GM18520 (cell line): ENCODE results near the gene MYO15B.

Experiments
- ATAC-seq: cut with Tn5 transposase; IDR thresholded peaks from one replicate; pipeline ENCODE4 v1.9.1; 2021; ENCODE audit not compliant: unreplicated experiment

Gene MYO15B

GRCh38 chr17:75622771-75623273 is 35.2 kb downstream of the MYO15B start:
- no peak for ATAC-seq

- no peak for ATAC-seq
These were observed 35.8 kb downstream of the MYO15B start for GRCh38 chr17:75623386-75623785.

DNA sequence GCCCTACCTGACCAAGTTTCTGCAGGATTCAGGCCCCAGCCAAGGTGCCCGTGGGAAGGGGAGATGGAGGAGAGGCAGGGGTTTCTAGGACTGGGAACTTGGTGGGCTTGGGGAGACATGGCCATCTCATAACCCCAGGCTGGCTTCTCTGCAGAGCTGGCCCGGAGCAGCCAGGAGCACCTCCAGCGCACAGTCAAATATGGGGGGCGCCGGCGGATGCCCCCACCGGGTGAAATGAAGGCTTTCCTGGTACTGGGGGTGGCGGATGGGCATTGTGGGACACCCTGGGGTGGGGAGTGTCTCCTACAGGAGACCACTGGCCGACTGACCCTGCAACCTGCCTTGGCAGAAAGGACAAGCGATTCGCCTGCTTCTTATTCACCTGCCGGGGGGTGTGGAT is 36.4 kb downstream of the MYO15B start:
- ATAC-seq, result no peak

GRCh38 chr17:75624714-75625345 is 37.2 kb downstream of the MYO15B start:
- ATAC-seq, result no peak

DNA sequence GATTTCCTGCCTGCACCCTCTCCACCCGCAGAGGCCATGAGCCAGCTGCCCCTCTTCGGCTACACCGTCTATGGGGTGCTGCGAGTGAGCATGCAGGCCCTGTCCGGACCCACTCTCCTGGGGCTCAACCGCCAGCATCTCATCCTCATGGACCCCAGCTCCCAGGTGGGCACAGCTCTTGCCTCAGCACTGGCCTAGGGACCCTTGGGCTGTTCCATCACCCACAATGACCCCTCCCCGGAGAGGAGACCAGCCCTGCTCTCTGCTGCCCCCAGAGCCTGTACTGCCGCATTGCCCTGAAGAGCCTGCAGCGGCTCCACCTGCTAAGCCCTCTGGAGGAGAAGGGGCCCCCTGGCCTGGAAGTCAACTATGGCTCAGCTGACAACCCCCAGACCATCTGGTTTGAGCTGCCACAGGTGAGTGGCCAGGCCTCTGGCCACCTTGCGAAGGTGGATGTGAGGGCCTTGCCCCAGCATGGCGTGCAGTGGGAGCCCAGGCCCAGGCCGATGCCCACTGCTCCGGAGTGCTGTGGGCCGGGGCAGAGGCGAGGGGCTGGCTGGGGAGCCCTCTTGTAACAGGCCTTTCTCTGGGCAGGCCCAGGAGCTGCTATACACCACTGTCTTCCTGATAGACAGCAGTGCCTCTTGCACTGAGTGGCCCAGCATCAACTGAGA is 38.4 kb downstream of the MYO15B start:
- ATAC-seq, result no peak

DNA sequence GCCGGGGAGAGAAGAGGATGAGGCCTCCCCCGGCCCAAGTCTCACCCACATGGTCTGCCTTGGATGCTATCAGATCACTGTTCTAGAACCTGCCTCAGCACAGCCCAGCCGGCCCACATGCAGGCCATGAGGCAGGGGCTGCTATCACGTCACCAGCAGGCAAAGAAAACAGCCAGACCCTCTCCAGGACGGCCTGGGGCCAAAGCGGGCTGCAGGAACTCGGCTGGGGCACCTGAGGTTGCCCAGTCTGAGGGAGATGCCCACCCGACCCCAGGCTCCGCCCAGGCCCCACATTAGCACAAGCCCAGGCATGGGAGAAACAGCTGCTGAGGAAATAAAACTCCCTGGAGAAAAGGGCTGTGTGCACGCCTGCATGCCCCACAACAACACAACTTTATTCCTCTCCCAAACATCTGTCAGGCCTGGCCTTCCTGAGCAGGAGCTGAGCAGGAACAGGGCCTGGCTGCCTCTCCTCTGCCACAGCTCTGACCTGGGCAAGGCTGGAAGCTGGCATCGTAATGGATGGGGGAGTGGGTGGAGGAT is 39.0 kb downstream of the MYO15B start:
- ATAC-seq, result no peak

DNA sequence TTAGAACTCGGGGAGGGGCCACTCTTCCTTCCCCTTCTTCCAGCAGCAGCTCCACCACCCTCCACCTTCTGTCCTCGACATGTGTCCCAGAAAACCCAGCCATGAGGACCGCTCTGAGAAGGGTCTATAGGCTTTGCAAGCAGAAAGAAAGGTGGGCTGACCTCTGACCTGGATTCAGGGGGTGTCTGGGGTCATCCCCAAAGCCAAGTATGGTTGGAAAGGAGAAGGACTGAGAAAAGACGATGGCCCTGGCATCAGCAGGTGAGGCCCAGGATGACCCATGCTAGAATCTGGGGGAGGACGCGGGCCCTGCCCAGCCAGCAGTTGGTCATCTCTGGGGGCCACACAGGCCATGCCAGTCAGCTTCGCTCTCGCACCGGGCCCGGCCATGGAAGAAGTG is 39.5 kb downstream of the MYO15B start:
- no peak for ATAC-seq

DNA sequence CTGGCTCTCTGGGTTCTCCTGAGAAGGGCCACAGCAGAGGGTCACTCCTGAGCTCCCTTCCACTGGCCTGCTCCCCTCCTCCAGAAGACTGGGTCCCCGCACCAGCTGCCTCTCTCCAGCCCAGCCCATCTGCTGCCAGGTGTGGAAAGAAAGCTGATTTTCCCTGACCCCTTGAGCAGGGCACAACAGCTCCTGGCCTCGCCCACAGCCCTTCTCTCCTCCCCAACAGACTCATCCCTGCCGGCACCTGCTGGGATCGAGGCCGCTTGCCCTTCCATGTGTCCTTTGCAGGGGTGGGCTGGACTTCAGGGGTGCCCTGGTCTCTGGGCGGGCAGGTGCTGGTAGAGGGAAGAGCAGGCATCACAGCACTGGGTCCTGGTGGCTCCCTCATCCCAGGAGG is 40.8 kb downstream of the MYO15B start:
- no peak for ATAC-seq

DNA sequence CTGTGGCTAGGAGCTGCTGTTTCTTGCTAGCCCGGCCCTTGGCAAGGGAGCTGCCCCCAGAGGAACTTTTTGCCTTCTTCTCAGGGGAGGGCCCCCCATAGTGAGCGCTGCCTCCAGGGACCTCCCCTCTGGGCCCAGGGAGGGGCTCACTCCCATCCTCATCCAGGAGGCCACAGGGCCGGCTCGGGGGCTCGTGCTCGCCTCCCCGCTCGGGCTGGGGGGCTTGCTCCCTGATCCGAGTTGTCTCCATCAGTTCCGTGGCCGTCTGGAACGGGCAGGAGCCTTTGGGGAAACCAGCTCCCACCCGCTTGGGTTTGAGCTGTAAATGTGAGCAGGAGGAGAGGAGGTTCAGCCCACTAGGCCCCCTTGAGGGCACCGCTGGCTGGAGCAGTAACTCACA is 41.6 kb downstream of the MYO15B start:
- no peak for ATAC-seq

DNA sequence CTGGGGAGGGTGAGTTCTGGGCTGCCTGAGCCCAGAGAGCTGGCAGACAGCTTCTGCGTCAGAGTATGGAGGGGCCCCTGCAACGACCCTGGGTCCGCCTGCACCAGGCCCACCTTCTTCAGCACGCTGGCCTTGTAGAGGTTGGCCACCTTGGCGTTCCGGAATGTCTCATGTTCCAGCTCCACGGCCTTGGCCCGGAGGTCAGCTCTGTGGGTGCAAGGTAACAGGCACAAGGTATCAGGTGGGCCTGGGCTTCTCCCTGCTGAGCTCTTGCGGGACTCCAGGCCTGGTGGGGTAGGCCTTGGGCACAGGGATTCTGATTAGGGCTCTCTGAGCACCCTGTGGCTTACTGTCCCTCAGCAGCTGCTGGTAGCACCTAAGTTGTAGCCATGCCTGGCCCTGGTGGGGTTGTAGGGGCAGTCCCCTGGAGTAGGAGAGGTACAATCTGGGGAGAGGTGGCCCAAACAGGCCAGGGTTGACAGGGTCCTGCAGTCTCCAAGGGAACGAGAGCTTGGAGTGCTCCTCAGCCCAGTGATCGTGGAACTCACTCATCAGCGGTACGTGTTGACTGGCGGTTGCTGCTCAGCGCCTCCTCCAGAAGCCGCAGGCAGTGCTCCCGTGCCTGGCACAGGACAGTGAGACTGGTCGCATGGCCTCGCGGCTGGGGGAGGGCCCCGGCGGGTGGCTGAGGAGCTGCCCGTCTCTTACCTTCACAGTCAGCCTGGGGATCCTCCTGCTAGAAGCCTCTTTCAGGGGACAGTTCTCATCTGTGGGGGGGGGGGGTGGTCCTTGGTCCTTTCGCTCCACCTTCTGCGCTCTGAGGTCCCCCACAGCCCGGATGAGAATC is 42.7 kb downstream of the MYO15B start:
- ATAC-seq, result no peak

DNA sequence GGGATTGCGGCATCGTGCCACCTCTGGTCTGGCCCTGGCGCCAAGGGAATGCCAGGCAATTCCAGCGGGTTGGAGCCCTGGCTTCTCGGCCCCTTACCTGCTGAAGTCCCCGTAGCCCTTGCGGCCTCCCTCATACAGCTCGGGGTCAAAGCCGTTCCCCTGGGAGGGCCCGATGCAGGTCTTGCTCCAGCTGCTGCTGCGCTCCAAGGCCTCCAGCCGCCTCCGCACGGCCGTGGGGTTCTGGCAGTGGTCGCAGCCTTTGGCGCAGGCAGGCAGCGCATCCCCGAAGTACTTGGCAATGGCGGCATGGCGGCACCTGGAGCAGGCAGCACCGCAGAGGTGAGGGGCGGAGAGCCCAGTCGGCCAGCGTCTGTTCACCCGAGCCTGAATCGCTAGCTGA is 43.8 kb downstream of the MYO15B start:
- ATAC-seq, result no peak

GRCh38 chr17:75632428-75632827 is 44.8 kb downstream of the MYO15B start:
- no peak for ATAC-seq

DNA sequence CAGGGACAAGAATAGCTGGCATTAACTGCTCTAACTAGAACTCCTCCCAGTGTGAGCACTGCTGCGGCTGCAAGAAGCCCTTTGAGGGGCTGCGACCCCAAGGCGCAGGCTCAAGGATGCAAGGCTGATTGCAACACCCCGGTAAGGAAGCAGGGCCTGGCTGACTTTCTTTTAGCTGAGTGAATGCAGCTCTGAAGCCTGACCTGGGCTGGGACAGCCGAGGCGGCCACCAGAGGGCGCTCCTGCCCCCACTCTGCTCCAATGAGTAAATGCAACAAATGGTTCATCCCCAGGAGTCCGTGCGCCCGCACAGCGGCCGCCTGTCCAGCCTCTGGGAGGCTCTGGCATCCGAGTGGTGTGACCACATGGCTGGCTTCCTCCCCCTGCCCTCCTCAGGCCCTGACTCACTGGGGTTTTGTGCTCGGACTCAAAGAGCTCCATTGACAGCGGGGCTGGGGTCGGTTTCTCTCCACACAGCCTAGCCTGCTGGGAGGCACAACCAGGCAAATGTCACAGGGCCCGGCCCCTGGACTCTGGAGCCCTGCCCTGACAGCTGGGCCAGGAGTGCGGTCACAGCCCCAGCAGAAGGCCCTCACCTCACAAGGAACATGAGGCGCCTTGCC is 45.4 kb downstream of the MYO15B start, which contains the start of gene SMIM5:
Gene SMIM5, plus strand, starts transcription at position 572 of the 623 bp plus-strand sequence. CDS start 6,768 bp downstream, outside the sequence.
- no peak for ATAC-seq

- no peak for ATAC-seq
These were observed 46.1 kb downstream of the MYO15B start for GRCh38 chr17:75633486-75634375.

DNA sequence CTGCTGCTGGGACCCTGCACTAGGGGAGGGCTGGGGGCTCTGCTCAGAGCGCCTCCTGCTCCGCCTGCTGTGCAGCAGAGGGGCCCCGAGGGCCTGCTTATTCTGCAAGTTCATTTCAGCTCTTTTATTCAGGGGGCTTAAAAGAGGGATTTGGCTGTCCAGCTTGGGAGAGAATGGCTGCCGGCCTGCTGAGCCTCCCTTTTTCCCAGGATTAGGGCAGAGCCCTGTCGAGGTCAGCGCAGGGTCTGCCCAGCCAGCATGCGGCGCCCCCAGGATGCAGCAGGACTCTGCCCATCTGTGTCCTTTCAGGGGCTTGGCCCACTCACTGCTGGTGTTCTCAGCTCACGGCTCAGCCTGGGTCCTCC is 46.8 kb downstream of the MYO15B start:
- ATAC-seq, result no peak

- ATAC-seq, result no peak
These were observed 47.4 kb downstream of the MYO15B start for GRCh38 chr17:75634754-75635609.

DNA sequence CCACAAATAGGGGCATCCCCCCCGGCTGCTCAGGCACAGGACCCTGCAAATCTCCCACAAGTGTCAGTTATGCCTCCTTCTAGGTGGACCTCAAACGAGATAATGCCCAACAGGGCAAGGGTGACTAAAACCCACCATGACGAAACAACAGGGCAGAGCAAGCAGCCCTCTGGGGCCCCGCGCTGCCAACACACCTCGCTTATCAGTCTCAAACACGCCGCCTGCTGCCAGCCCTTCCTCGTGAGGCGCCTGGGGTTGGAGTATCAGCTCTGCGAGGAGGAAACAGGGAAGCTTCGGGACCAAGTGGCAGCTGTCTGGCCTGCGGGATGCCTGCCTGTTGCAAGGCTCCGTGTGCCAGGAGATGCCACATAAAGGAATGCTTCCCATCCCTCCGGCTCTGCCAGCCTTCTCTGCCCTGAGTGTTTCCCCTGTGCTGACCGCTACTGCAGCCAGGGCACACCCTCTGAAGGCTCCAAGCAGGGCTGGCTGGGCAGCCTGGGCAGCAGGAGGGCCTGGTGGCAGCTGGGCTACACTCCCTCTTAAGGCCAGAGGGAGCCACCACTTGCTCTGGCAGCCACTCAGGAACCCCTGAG is 48.1 kb downstream of the MYO15B start:
- no peak for ATAC-seq

DNA sequence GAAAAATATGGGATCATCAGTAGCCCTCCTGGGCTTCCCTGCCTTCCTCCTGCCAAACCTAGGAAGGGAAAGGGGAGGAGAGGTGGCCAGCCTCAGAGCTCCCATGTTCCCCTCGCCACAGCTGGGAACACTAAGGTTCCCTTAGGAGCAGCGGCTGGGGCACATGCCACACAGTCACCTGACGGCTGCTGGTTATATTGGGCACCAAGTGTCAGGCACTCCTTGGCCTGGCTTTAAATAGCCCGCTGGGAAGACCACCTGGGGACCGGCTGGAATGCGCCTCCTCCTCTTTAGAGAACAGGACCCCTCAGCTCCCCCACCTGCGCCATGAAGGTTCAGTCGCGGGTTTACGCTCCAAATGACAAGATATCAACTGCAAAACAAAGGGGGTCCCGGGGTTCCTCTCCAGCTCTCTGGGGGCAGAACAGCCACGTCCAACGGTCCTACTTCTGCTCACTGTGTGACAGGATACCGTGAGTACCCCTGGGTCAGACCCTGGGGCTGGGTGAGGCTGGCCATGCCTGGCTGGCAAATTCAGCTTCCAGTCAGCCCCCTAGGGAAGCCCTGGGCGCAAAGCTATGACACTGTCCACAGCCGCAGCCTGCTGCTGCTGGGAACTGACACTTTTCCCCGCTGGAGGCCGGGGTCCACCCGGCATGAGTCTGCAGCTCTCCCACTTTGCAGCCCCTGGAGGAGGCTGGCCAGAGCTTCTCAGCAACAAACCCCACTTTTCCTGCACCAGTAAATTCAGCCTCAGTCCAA is 49.0 kb downstream of the MYO15B start:
- ATAC-seq, result no peak
